ENCODE measurements around the gene RPH3AL.

DNA sequence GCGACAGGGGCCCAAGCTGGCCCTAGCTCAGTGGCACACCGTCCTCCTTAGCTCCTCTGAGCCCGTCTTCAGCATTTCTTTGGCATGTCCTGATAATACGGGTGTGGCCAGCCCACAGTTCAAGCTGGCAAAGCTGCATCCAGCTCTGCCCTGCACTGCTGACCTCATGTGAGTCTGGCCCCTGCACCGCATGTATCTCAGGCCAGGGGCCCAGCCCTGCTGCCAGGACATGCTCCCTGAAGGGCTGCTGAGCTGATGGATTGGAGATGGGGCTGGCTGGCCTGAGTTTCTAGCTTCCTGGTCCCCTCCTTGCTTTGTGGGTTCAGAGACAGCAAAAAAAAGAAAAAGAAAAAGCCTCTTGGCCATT, 173.6 kb downstream of the RPH3AL start:
- TF ChIP-seq, protein P1, sequence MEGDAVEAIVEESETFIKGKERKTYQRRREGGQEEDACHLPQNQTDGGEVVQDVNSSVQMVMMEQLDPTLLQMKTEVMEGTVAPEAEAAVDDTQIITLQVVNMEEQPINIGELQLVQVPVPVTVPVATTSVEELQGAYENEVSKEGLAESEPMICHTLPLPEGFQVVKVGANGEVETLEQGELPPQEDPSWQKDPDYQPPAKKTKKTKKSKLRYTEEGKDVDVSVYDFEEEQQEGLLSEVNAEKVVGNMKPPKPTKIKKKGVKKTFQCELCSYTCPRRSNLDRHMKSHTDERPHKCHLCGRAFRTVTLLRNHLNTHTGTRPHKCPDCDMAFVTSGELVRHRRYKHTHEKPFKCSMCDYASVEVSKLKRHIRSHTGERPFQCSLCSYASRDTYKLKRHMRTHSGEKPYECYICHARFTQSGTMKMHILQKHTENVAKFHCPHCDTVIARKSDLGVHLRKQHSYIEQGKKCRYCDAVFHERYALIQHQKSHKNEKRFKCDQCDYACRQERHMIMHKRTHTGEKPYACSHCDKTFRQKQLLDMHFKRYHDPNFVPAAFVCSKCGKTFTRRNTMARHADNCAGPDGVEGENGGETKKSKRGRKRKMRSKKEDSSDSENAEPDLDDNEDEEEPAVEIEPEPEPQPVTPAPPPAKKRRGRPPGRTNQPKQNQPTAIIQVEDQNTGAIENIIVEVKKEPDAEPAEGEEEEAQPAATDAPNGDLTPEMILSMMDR (IDR thresholded peaks at IDR 0.05), result no peak
- TF ChIP-seq POLR2AphosphoS5 (IDR thresholded peaks at IDR 0.05) (no peak), POLR2A (IDR thresholded peaks at IDR 0.05) (no peak)

Measured in transverse colon (tissue), 4 donors.